Esophagus mucosa (tissue), 1 donor: Measurements from ENCODE around the gene GRAP2. TPM values are rescaled to one million over a fixed set of nuclear protein-coding genes. Genes with fewer than 3 reads are reported as not detected.

ENCODE experiments used
- ATAC-seq: fragments of 200-7000 bp; cut with Tn5 transposase; one replicate; pipeline ENCODE4 v1.9.1; 2020
- total RNA-seq: library from RNA; stranded (reverse); gene quantifications from one replicate; pipeline ENCODE4 v1.2.4, GENCODE V29; 2023
- donor health status: DM: yes; HTN: yes; CAD: no.

Gene GRAP2
- total RNA-seq, 1 donor from 2014 or later = 0.92 TPM

DNA sequence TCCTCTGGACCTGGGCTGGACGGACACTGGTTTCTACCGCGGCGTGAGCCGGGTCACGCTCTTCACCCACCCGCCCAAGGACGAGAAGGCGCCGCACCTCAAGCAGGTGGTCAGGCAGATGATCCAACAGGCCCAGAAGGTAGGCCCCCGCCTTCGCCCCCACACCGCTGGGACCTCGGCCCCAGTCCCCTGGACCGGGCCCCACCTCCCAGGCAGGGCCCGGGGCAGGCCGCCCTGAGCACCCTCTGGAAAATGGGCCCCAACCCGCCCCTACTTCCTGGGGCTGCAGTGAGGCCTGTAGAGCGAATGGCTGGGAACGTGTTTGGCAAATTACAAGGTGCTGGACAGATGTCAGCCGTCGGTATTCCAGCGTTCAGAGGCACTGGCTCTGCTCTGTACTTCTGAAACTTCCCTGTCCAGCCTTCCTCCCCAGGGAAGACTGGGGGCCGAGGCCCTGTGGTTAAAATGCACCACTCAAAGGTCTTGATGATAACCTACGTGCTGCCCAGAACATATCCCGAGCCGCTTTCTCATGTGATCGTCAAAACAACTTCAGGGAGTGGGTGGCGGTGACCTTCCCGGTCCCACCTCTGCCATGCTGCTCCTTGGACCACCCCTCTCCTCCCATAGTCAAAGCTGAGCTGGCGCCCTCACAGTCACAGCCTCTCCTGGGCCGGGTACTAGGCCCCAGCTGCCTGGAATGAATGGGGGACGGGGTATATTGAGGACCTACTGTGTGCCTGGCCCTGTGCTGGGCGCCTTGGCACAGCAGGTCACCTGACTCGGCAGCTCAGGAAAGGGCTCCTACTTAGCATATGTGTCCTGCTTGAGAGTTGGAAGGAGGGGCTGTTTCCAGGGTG, 94.7 kb downstream of the GRAP2 start:
- ATAC-seq = peak; percentile 15

- ATAC-seq = peak; percentile 22
These were observed 95.8 kb downstream of the GRAP2 start for GRCh38 chr22:39996732-39997131.

DNA sequence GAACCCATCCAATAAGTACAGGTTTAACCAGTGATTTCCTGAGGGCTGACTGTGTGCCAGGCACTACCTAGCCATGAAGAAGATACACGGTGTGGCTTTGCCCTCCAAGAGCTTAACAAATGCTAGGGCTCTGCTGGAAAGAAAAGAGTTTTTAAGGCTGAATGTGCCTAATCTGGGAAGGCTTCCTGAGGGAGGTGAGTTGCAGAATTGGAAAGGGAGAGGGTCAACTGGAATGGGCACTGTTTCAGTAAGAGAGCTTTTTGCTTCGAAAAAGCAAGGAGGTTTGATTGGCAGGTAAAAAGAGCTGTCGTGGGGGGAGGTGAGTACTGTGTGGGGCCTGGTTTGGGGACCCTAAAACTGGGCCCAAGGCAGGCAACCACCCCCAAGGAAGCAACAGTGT, 96.5 kb downstream of the GRAP2 start:
- ATAC-seq = no peak

GRCh38 chr22:39997939-39998726, 97.2 kb downstream of the GRAP2 start:
- no peak for ATAC-seq

GRCh38 chr22:39999144-39999757, 98.4 kb downstream of the GRAP2 start:
- ATAC-seq = peak; percentile 56

DNA sequence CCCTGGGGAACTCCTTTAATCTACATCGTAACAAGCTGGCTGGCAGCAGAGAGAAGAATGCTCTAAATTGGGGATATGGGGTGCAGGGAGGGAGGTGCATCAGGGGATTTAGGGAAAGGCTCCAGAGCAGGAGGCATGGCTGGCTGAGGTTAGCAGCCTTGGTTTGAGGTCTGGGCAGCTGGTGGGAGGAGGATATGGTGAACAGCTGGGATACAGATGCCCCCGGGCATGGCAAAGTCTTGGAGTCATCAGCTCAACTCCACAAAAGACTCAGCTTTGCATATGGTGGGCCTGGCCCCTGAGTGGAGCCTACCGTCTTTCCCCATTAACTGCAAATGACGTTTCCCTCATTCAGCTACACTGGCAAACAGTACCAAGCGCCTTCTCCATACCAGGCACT, 99.3 kb downstream of the GRAP2 start:
- ATAC-seq = no peak

DNA sequence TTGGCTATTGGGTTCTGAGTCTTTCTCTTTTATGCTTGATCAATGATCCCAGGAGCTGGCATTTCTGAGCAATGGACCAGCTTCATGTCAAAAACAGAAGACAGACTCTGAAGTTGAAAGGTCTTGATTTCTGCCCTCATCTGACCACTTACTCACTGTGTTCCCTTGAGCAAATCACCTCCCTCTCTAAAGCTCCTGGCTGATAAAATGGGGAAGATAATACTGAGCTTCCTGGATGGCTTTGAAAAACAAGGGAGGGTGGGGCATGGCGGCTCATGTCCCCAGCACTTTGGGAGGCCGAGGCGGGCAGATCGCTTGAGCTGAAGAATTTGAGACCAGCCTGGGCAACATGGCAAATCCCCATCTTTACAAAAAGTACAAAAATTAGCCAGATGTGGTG, 100.2 kb downstream of the GRAP2 start:
- ATAC-seq = no peak

GRCh38 chr22:40001800-40002577, 101.1 kb downstream of the GRAP2 start:
- no peak for ATAC-seq

DNA sequence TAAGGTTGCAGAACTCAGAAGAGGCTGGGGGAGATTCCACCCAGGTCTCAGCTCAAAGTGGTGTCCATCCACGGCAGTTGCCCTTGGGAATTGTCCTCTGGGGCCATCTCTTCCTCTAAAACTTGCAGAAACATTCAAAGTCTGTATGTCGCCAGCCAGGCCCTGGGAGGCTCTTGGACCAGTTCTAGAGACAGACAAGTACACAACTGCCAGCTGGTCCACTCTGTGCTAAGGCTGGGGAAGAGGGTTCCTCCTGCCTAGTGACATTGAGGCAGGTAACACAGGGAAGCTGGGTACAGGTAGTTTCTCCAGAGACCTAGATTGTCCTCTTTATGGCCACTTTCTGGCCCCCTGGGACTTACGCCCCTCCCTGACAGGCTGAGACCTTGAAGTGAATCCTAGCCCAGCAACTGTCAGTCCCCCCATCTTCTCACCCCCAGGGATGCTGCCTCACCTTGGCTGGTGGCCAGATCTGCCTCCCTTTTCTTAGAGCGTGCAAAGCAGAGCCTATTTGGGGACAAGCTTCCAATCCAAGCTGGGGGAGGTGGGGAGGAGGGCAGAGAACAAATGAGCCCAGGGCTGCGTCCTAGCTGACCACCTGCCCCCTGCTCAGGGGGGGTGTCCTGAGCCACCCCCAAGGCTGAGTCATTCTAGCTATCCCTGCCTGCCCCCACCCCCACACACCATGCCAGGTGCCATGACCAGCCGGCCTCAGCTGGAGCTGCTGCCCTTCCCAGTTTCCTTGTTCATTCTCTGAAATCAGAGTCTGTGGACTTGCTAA, 102.2 kb downstream of the GRAP2 start:
- ATAC-seq = no peak

DNA sequence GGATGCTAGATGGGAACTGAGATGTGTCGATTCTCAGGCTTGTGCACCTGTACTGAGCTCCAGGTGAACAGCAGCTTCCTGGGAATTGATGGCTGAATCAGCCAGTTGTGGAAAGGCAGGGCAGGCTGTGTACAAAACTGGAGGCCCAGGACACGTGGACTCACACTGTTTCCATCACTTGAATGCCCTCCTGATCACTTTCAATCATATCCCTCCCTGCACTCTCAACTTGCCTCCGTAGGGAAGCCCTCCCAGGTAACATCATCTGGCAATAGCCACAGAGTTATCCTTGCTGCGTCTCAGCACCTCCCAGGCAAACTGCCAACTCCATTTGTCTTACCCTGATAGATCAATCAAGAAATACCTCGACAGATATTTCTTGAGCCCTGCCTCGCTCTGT, 104.0 kb downstream of the GRAP2 start:
- no peak for ATAC-seq

- ATAC-seq = peak; percentile 15
These were observed 105.8 kb downstream of the GRAP2 start for GRCh38 chr22:40006641-40007040.

GRCh38 chr22:40007853-40008710, 107.2 kb downstream of the GRAP2 start:
- peak; percentile 50 for ATAC-seq

- ATAC-seq = peak; percentile 4
These were observed 107.9 kb downstream of the GRAP2 start for GRCh38 chr22:40008726-40009291.

DNA sequence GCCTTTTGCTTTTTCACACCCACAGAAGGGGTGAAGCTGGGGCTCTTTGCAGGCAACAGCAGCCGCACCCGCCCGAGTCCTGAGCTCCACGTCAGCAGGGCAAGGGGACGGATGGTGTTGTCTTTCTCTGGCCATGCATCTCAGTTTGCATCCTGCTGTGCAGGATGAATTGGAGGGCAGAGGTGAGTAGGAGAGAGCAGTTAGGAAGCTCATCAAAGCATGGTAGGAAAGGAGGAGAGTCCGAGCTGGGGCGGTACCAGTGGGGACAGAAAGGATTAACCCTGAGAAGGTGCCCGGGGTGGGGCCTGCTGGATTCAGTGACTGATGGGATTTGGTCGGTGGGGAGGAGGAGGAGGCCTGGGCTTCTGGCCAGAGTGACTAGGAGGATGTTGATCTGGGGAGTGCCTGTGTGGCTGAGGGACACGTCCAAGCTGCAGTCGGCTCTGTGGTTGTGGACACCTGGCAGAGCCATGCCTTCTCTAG, 108.4 kb downstream of the GRAP2 start:
- peak; percentile 66 for ATAC-seq

- ATAC-seq = peak; percentile 10
These were observed 109.2 kb downstream of the GRAP2 start for GRCh38 chr22:40009951-40010671.

GRCh38 chr22:40010746-40011145, 109.9 kb downstream of the GRAP2 start:
- no peak for ATAC-seq

DNA sequence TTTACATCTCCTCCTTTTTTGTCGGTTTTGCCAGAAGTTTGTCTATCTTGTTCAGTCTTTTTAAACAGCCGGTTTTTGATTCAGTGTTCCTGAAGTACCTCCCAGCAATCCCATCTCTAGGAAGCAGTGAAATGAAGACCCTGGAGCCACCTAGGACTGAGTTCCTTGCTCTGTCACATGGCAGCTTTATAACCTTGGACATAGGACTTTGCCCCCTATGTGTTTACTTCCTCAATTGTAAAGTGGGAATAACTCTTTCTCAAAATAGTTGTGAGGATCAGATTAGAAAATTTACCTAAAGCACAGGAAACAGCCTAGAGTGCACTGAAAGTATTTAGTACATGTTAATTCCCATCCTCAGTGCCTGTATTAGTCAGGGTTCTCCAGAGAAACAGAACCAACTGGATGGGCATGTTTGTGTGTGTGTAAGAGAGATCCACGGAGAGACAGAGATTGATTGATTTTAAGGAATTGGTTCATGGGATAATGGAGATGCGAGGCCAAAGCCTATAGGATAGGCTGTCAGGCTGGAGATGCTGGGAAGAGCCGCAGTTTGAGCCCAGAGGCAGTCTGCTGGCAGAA, 113.9 kb downstream of the GRAP2 start:
- peak; percentile 75 for ATAC-seq

DNA sequence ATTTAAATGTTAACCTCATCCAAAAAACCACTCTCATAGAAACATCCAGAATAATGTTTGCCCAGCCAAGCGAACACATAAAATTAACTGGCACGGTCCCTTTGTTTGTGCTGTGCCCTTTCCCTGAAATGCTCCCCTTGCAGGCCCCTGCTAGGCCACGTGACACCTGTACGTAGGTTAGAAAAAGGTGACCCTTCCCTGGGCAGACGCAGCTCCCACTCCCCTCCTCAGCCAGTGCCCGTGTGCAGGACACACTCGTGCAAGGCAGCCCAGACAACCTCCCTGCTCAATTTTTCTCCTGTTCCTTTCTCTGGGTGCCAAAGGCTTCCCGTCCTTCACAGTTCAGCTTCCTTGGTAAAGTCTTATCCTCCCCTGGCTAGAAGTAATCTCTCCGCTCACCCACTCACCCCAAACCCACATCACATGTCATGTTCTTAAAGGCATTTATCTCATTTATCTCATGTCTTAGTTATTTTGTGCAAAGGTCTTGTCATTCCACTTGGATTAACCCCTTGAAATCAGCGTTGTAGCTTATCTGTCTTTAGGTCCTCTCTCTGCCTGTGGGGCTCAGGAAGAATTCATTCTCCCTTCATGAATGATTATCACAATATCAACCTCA, 114.6 kb downstream of the GRAP2 start:
- ATAC-seq = no peak

- no peak for ATAC-seq
These were observed 117.2 kb downstream of the GRAP2 start for GRCh38 chr22:40018051-40018450.
